H1 (cell line): Measurements from ENCODE around the gene NCEH1.

Experiments used
- ATF2 ChIP-seq: IDR thresholded peaks from 2 replicates; pipeline ENCODE4 v1.6.1; 2012; ENCODE audit warnings: low read length, inconsistent platforms
- CTCF ChIP-seq, 3 experiments: IDR thresholded peaks; 1 replicate in 2 of 3; 2 replicates in 1 of 3; pipeline versions ENCODE4 v1.5.1 to v1.6.1; 2011; ENCODE audit warnings: low read length in 3 of 3, mild to moderate bottlenecking in 3 of 3, inconsistent platforms in 2 of 3, low read depth in 1 of 3, moderate library complexity in 1 of 3; ENCODE audit not compliant: insufficient read depth in 1 of 3; ENCODE audit errors: control extremely low read depth in 1 of 3
- EP300 ChIP-seq, 2 experiments: IDR thresholded peaks; 1 replicate in 1 of 2; 2 replicates in 1 of 2; pipeline ENCODE4 v1.6.1; 2011 to 2012; ENCODE audit warnings: low read depth in 2 of 2, low read length in 2 of 2, mild to moderate bottlenecking in 2 of 2, borderline replicate concordance in 1 of 2, inconsistent platforms in 1 of 2, moderate library complexity in 1 of 2
- GABPA ChIP-seq: IDR thresholded peaks from 2 replicates; pipeline ENCODE4 v1.6.1; 2011; ENCODE audit warnings: mild to moderate bottlenecking, low read length, moderate library complexity, borderline replicate concordance; ENCODE audit not compliant: insufficient read depth
- POLR2A ChIP-seq, 2 experiments: IDR thresholded peaks; 1 replicate in 1 of 2; 2 replicates in 1 of 2; pipeline ENCODE4 v1.6.1; 2011; ENCODE audit warnings: low read depth in 2 of 2, low read length in 2 of 2, mild to moderate bottlenecking in 2 of 2; ENCODE audit errors: control extremely low read depth in 1 of 2
- RXRA ChIP-seq: IDR thresholded peaks from 2 replicates; pipeline ENCODE4 v1.6.1; 2011; ENCODE audit warnings: low read depth, mild to moderate bottlenecking, low read length, moderate library complexity; ENCODE audit not compliant: insufficient read depth
- SP1 ChIP-seq: IDR thresholded peaks from 2 replicates; pipeline ENCODE4 v1.6.1; 2011; ENCODE audit warnings: low read depth, low read length
- TAF1 ChIP-seq: IDR thresholded peaks from 2 replicates; pipeline ENCODE4 v1.6.1; 2011; ENCODE audit warnings: mild to moderate bottlenecking, low read depth, low read length
- TEAD4 ChIP-seq: IDR thresholded peaks from 2 replicates; pipeline ENCODE4 v1.6.1; 2012; ENCODE audit warnings: low read depth, low read length, inconsistent platforms, mixed read lengths
- YY1 ChIP-seq: IDR thresholded peaks from 2 replicates; pipeline ENCODE4 v1.6.1; 2011; ENCODE audit warnings: low read depth, mild to moderate bottlenecking, low read length
- ZNF274 ChIP-seq: IDR thresholded peaks from 2 replicates; pipeline ENCODE4 v1.7.0; 2012; ENCODE audit warnings: low read length, borderline replicate concordance; ENCODE audit errors: extremely low read depth

- TF ChIP-seq RXRA (no peak), ZNF274 (no peak), SP1 (no peak), TEAD4 (no peak), CTCF (IDR thresholded peaks at IDR 0.05; ENCODE audit: control extremely low read depth in 1 of 3, insufficient read depth in 1 of 3, low read depth in 1 of 3, low read length in 3 of 3) (no peak), TAF1 (no peak), EP300 (IDR thresholded peaks at IDR 0.05; ENCODE audit: borderline replicate concordance in 1 of 2, low read depth in 2 of 2, low read length in 2 of 2) (no peak), POLR2A (IDR thresholded peaks at IDR 0.05; ENCODE audit: control extremely low read depth in 1 of 2, low read depth in 2 of 2, low read length in 2 of 2) (no peak), GABPA (no peak), ATF2 (no peak), YY1 (no peak)
Measured at GRCh38 chr3:172752651-172753050, 41.8 kb upstream of the NCEH1 start.
